ENCODE data around the gene TMEM144.
"Not testable (repeated sequence)": the region's sequence is repeated elsewhere in the genome, so short reads cannot be mapped to it uniquely, and the experiment has no call there.

TMEM144 gene

DNA sequence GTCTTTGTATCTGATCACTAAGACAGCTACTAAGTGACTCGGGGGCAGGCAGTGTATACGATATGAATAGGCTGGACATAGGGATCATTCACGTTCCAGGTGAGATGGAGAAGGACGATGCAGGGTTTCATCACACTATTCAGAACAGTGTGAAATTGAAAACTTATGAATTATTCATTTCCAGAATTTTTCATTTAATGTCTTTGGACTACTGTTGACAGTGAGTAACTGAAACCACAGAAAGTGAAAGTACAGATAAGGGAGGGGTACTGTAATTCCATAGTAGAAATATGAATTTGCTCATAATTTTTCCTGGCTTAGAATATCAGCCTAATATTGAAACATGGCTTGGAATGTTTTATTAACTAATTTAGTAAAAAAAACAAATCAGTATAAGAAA lies 24.4 kb downstream of the TMEM144 start:
- DNase-seq: no peak

DNA sequence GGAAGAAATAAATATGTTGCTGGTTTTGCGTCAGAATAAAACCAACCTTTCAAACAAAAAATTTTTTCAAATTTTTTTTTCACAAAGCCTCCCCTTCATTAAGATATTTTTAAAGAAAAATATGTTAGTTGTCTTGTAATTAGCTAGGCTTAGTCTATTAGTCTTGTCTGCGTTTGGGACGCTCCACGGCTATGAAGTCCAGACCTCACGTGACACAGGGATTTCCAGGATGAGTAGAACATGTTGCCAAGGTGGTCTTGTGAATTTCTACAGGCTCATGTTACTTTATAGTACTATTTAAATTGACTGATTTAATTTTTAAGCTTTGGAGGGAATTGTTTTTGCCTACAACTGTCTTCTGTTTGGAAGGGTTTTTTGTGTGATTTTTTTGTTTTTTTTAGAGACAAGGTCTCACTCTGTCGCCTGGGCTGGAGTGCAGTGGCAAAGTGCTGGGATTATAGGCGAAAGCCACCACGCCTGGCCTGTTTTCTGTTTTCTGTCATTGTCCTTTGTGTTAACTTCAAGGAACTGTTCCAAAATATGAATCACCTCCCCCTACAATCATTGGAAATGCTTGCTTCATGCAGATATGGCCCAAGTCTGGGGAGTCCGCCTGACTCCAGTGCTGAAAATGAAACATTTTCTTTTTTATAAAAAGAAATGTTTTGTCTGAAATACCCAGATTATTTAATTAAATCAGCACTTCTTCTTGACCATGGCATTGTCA lies 26.2 kb downstream of the TMEM144 start:
- peak in 30 of 58 donors; percentile 5 to 77 (median 34) for DNase-seq

- DNase-seq: peak in 3 of 58 donors; percentile 29 to 86 (median 45)
These were observed 28.3 kb downstream of the TMEM144 start for GRCh38 chr4:158238575-158238974.

- no peak for DNase-seq
These were observed 28.9 kb downstream of the TMEM144 start for GRCh38 chr4:158239196-158239595.

DNA sequence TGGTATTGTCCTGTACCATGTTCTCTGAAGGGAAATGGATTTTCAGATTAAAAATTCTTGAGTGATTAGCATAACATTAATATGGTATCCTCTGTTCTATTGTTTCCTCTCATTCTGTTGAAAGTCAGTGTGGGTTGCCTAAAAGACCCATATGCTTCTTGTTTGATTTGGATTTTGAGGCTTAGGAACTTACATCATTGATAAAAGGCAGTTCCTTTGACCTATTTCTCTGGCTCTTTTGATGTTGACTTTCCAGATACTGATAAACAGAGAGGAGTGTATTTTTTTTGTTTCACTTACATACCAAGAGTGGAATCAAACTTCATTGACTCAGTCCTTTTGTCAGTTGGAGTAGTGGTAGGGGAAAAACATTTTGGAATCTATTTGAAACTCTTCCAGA lies 32.8 kb downstream of the TMEM144 start:
- DNase-seq: no peak

DNA sequence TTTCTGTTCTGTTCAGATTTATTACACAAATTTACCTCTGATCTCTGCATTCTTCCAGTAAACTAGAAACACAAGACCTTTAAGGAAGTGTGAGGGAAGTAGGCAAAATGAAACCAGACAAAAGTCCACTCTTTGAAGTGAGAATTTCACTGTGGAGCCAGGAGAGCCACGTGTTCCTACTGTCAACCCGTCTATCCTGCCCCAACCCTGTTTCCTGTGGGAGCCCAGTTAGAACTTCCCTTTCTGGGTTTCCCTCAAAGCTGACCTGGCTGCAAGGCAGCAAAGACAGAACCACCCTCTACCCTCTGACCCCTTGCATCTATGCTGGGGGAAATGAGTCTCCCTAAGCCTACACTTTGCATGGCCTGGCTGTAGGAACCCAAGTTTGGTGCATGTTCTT lies 40.0 kb downstream of the TMEM144 start:
- DNase-seq: peak in 9 of 58 donors; percentile 11 to 40 (median 19)

- peak in 36 of 58 donors; percentile 4 to 87 (median 37) for DNase-seq
These were observed 43.2 kb downstream of the TMEM144 start for GRCh38 chr4:158253350-158253980.

- DNase-seq: no peak
These were observed 44.0 kb downstream of the TMEM144 start for GRCh38 chr4:158254292-158254691.

- DNase-seq: peak in 2 of 58 donors; percentile 30 to 63
These were observed 45.5 kb downstream of the TMEM144 start for GRCh38 chr4:158255727-158256324.

GRCh38 chr4:158259955-158260575 lies 49.8 kb downstream of the TMEM144 start:
- no peak for DNase-seq

- no peak for DNase-seq
These were observed 51.2 kb downstream of the TMEM144 start for GRCh38 chr4:158261480-158261879.

GRCh38 chr4:158268553-158268952 lies 58.3 kb downstream of the TMEM144 start:
- no peak for DNase-seq

DNA sequence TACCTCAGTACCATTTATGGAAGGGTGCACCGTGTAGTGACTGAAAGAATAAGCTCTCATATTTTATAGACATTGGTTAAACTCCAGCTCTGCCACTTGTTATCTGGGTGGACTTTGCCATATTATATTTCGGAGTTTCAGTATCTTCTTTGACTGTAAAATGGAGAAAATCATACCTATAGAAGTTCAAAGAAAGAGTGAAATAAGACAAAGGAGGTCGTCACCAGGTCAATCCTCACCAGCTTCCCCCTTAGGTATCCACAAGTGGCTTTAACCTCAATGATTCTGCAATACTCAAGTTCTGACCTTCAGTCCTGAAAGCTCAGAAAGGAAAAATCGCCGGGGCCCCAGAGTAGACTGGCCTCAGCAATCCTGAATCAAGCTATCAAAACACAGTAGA lies 64.3 kb downstream of the TMEM144 start:
- no peak for DNase-seq

DNA sequence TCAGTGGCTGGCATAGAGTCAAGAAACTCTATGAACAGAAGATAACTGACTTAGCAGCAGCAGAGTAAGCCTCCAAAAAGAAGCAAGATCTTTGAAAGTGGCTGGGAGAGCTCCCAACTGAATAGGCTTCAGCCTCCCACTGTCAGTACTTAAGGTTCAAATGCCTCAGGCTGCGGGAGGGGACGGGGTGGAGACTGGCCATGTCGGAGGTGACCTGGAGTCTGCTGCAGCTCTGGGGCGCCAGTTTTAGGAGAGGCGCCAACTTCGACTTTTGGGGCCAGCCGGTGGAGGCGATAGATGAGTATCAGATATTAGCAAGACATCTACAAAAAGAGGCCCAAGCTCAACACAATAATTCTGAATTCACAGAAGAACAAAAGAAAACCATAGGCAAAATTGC lies 67.3 kb downstream of the TMEM144 start:
- DNase-seq: no peak

- DNase-seq: not testable (repeated sequence)
These were observed 68.8 kb downstream of the TMEM144 start for GRCh38 chr4:158279052-158279451.

- DNase-seq: no peak
These were observed 70.6 kb downstream of the TMEM144 start for GRCh38 chr4:158280856-158281255.

DNA sequence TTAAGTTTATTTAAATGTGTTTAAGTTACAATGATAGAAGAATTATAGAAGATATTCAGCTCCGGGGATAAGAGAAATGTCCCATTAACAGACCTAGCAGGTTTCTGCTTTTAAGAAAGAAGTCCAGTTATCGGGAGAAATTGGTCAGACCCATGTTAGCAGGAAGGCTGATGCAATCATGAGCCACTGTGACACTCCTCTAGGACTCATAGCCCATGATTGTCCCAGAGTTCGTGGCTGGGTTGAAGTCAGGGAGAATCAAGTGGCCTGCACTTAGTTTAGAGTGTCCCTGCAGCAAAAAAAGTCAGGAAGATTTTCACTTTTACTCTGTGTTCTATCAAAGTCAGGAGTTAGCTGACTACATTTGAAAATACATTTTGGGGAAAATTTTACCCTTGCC lies 72.0 kb downstream of the TMEM144 start:
- DNase-seq: no peak

DNA sequence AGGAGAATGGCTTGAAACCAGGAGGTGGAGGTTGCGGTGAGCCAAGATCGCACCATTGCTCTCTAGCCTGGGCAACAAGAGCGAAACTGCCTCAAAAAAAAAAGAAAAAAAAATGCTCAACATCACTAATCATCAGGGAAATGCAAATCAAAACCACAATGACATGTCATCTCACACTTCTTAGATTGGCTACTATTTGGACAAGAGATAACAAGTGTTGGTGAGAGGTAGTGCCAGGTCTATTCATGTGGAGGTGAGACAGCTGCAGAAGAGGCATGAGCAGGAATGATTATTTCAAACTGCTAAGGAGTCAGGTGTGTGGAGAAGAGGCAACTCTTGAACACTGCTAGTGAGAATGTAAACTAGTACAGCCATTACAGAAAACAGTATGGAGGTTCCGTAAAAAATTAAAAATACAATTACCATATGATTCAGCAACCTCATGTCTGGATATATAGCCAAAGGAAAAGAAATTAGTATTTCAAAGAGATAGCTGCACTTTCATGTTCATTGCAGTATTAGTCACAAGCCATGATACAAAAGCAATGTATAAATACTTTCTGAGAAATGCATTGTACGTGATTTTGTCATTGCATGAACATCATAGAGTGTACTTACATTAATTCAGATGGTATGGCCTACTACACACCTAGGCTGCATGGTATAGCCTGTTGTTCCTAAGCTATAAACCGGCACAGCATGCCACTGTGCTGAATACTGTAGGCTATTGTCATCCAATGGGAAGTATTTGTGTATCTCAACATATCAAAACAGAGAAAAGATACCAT lies 75.3 kb downstream of the TMEM144 start:
- no peak for DNase-seq

GRCh38 chr4:158290912-158291311 lies 80.6 kb downstream of the TMEM144 start:
- DNase-seq: no peak

DNA sequence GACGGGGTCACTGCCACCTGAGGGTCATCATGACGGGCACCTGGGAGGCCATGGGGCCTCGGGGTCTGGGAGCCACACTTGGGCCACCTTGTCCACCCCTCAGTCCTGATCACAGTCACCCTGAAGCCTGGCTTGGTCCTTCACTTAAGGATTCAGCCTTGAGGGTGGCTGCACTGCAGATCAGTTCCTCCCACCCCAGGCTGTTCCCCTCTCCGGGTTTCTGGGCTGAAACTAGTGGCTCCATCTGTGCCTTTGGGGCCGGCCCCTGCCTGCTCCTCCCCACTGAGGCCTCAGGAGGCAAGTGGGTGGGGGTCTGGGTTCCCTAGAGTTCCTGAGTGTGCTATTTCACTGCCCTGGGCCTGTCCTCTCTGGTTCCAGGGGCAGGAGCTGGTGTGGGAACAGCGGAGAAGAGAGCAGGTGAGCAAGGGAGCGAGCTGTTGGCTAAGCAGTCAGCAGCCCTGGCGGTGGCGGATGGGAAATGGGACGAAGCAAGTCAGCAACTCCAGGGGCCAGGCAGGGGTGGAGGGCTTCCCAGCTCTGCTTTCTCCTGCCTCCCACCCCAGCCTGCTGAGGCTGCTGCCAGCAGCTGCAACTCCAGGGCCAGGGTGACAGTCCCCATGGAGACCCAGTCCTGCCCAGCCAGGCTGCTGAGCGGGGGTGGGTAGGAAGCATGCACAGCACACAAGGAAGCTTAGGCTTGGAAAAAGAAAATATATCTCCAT lies 81.2 kb downstream of the TMEM144 start:
- DNase-seq: no peak

DNA sequence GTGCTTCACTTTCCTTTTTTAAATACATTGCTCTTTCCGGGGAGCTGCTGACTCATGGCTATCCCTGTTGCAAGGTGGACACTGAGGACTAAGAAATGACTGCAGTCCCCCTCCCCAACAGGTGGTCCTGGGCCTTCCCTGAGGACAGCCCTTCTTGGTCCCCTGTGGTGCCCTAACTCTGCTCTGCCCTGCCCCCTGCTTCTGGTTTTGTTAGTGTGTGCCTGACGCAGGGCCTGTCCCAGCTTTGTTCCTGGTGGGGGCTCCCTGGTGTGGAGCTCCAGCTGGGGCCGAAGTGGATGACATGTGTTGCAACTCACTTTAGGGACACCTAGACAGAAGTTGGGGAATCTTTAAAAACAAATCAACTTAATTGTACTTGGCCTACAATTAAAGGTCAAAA lies 81.9 kb downstream of the TMEM144 start:
- DNase-seq: no peak
